ENCODE results near the gene ANP32A.

The ANP32A gene

GRCh38 chr15:68812069-68812468 is 8.6 kb downstream of the ANP32A start:
- H3K27me3 ChIP-seq (ENCODE audit: insufficient read depth, low read length), result no peaks in the 10 kb centered on the region
- H3K36me3 ChIP-seq (ENCODE audit: insufficient read depth, low read length), result no peaks in the 10 kb centered on the region
- peaks cover 98% of the 10 kb centered on the region for H3K79me2 ChIP-seq (ENCODE audit: control insufficient read depth, insufficient read depth, low read length, unreplicated experiment)
- no peak overlapping the region for H3K4me3 ChIP-seq (ENCODE audit: low read depth, low read length)
- H3K4me1 ChIP-seq (ENCODE audit: control insufficient read depth, insufficient read depth, low read length, unreplicated experiment), result peaks cover 26% of the 10 kb centered on the region
- H2AFZ ChIP-seq (ENCODE audit: low read length, unreplicated experiment), result no peak overlapping the region
- no peak overlapping the region for H3K27ac ChIP-seq (ENCODE audit: low read depth, low read length)

DNA sequence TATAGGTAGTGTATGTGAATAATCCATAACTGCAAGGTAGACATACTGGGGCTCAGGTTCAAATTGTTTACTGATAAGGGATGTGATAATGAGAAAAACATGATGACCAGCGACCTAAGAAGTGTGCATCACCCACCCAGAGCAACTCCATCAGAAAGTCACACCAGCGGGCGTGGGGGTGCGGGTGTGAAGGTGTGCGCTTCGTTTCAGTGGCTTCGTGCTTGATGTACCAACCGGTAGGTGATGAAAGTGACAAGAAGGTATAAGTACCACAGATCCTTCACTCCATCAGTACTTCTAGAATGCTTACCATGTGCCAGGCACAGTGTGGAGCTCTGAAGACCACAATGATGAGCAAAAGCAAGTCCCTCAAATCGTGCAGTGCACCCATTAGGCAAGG is 11.2 kb downstream of the ANP32A start:
- Histone ChIP-seq H3K27me3 (ENCODE audit: insufficient read depth, low read length) (no peaks in the 10 kb centered on the region), H3K79me2 (ENCODE audit: control insufficient read depth, insufficient read depth, low read length, unreplicated experiment) (peaks cover 96% of the 10 kb centered on the region), H3K4me1 (ENCODE audit: control insufficient read depth, insufficient read depth, low read length, unreplicated experiment) (peaks cover 10% of the 10 kb centered on the region), H2AFZ (ENCODE audit: low read length, unreplicated experiment) (no peak overlapping the region), H3K27ac (ENCODE audit: low read depth, low read length) (no peak overlapping the region), H3K4me3 (ENCODE audit: low read depth, low read length) (no peak overlapping the region), H3K36me3 (ENCODE audit: insufficient read depth, low read length) (no peaks in the 10 kb centered on the region)

GRCh38 chr15:68808770-68809169 is 11.9 kb downstream of the ANP32A start:
- Histone ChIP-seq H3K27ac (ENCODE audit: low read depth, low read length) (no peak overlapping the region), H3K4me1 (ENCODE audit: control insufficient read depth, insufficient read depth, low read length, unreplicated experiment) (peaks cover 10% of the 10 kb centered on the region), H3K4me3 (ENCODE audit: low read depth, low read length) (no peak overlapping the region), H2AFZ (ENCODE audit: low read length, unreplicated experiment) (no peak overlapping the region), H3K36me3 (ENCODE audit: insufficient read depth, low read length) (no peaks in the 10 kb centered on the region), H3K79me2 (ENCODE audit: control insufficient read depth, insufficient read depth, low read length, unreplicated experiment) (peaks cover 90% of the 10 kb centered on the region), H3K27me3 (ENCODE audit: insufficient read depth, low read length) (no peaks in the 10 kb centered on the region)

GRCh38 chr15:68808091-68808490 is 12.6 kb downstream of the ANP32A start:
- Histone ChIP-seq H2AFZ (ENCODE audit: low read length, unreplicated experiment) (no peak overlapping the region), H3K4me3 (ENCODE audit: low read depth, low read length) (no peak overlapping the region), H3K36me3 (ENCODE audit: insufficient read depth, low read length) (no peaks in the 10 kb centered on the region), H3K4me1 (ENCODE audit: control insufficient read depth, insufficient read depth, low read length, unreplicated experiment) (peaks cover 5% of the 10 kb centered on the region), H3K79me2 (ENCODE audit: control insufficient read depth, insufficient read depth, low read length, unreplicated experiment) (peaks cover 88% of the 10 kb centered on the region), H3K27me3 (ENCODE audit: insufficient read depth, low read length) (no peaks in the 10 kb centered on the region), H3K27ac (ENCODE audit: low read depth, low read length) (no peak overlapping the region)

GRCh38 chr15:68807249-68807648 is 13.4 kb downstream of the ANP32A start:
- Histone ChIP-seq H3K36me3 (ENCODE audit: insufficient read depth, low read length) (no peaks in the 10 kb centered on the region), H3K27me3 (ENCODE audit: insufficient read depth, low read length) (no peaks in the 10 kb centered on the region), H3K4me3 (ENCODE audit: low read depth, low read length) (no peak overlapping the region), H3K79me2 (ENCODE audit: control insufficient read depth, insufficient read depth, low read length, unreplicated experiment) (peaks cover 84% of the 10 kb centered on the region), H2AFZ (ENCODE audit: low read length, unreplicated experiment) (no peak overlapping the region), H3K4me1 (ENCODE audit: control insufficient read depth, insufficient read depth, low read length, unreplicated experiment) (no peaks in the 10 kb centered on the region), H3K27ac (ENCODE audit: low read depth, low read length) (no peak overlapping the region)

DNA sequence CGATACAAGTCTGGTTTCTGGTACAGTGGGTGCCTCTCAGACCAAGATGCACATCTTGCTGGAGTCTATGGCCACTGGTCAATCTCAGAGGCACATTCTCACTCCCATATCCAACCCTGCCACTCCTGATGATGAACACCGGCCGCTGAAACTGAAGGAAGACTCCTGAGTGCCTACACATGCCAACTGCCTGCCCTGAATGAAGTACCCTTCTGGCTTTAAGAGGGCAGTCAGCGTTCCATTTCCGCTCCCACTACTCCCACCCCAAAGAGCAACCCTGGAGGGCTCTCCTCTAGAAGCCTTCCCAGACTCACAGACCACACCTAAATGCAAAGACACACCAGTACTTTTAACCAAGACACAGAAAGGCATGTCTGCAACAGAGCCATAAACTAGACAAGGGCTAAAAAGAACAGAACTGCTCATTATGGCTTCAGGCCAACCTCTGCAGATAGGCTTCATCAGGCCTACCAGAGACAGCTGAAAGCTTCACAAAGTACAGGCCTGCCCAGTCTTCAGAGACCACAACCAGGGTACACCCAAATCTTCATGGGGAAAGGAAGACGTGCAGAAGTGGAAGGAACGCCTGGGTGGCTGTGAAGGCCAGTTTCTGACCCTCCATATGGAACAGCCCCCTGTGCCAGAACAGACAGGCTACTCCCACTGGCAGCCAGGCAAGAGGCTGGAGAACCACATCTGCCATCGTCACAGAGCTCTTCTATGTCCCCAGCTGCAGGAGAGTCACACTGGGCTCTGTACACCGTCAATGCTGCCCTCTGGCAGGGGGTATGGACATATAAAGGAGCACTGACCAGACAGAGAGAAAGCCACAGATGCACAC is 14.3 kb downstream of the ANP32A start:
- Histone ChIP-seq H3K36me3 (ENCODE audit: insufficient read depth, low read length) (no peaks in the 10 kb centered on the region), H3K27ac (ENCODE audit: low read depth, low read length) (no peak overlapping the region), H3K79me2 (ENCODE audit: control insufficient read depth, insufficient read depth, low read length, unreplicated experiment) (peaks cover 84% of the 10 kb centered on the region), H3K4me3 (ENCODE audit: low read depth, low read length) (no peak overlapping the region), H3K4me1 (ENCODE audit: control insufficient read depth, insufficient read depth, low read length, unreplicated experiment) (no peaks in the 10 kb centered on the region), H3K27me3 (ENCODE audit: insufficient read depth, low read length) (no peaks in the 10 kb centered on the region), H2AFZ (ENCODE audit: low read length, unreplicated experiment) (no peak overlapping the region)

GRCh38 chr15:68802373-68802772 is 18.3 kb downstream of the ANP32A start:
- Histone ChIP-seq H3K4me3 (ENCODE audit: low read depth, low read length) (no peak overlapping the region), H3K79me2 (ENCODE audit: control insufficient read depth, insufficient read depth, low read length, unreplicated experiment) (peaks cover 74% of the 10 kb centered on the region), H2AFZ (ENCODE audit: low read length, unreplicated experiment) (no peak overlapping the region), H3K27me3 (ENCODE audit: insufficient read depth, low read length) (no peaks in the 10 kb centered on the region), H3K4me1 (ENCODE audit: control insufficient read depth, insufficient read depth, low read length, unreplicated experiment) (no peaks in the 10 kb centered on the region), H3K36me3 (ENCODE audit: insufficient read depth, low read length) (no peaks in the 10 kb centered on the region), H3K27ac (ENCODE audit: low read depth, low read length) (no peak overlapping the region)

- Histone ChIP-seq H3K36me3 (ENCODE audit: insufficient read depth, low read length) (no peaks in the 10 kb centered on the region), H3K27ac (ENCODE audit: low read depth, low read length) (no peak overlapping the region), H3K79me2 (ENCODE audit: control insufficient read depth, insufficient read depth, low read length, unreplicated experiment) (peaks cover 73% of the 10 kb centered on the region), H3K27me3 (ENCODE audit: insufficient read depth, low read length) (no peaks in the 10 kb centered on the region), H3K4me3 (ENCODE audit: low read depth, low read length) (no peak overlapping the region), H3K4me1 (ENCODE audit: control insufficient read depth, insufficient read depth, low read length, unreplicated experiment) (no peaks in the 10 kb centered on the region), H2AFZ (ENCODE audit: low read length, unreplicated experiment) (no peak overlapping the region)
These were observed 19.0 kb downstream of the ANP32A start for GRCh38 chr15:68801572-68802148.

GRCh38 chr15:68800875-68801274 is 19.8 kb downstream of the ANP32A start:
- Histone ChIP-seq H3K4me3 (ENCODE audit: low read depth, low read length) (no peak overlapping the region), H3K79me2 (ENCODE audit: control insufficient read depth, insufficient read depth, low read length, unreplicated experiment) (peaks cover 71% of the 10 kb centered on the region), H3K27me3 (ENCODE audit: insufficient read depth, low read length) (no peaks in the 10 kb centered on the region), H3K4me1 (ENCODE audit: control insufficient read depth, insufficient read depth, low read length, unreplicated experiment) (peaks cover 3% of the 10 kb centered on the region), H3K36me3 (ENCODE audit: insufficient read depth, low read length) (no peaks in the 10 kb centered on the region), H3K27ac (ENCODE audit: low read depth, low read length) (no peak overlapping the region), H2AFZ (ENCODE audit: low read length, unreplicated experiment) (no peak overlapping the region)

DNA sequence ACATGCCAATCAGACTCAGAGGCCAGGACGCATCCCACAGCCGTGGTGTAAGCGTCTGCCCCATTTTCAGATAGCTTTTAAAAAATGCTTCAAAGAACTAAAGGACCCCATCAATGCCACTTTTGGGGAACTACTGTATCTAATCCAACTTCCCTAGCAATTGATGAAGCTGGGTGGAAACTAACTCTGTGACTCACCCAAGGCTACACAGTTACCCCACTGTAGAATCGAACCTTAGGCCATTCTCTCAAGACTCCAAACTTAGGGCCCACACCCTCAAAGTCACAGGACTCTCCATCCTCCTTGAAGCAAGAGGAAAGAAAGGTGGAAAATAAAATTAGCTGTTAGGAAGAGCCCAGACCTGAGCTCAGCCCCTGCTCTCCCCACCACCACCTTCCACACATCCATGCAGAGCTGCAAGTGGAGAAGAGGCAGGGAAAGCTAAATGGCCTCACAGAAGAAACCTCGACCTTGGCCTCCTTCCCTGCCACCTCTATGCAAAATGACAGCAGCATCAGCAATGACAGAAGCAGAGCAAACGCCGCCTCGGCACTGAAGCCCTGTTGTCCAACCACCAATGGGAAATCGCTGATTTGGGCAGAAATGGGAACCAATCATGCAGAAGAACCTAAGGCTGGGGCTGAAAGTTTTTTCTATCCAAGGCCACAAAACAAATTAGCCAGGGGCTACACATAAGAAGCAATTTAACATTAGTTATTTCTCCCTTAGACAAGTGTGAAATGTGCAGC is 22.2 kb downstream of the ANP32A start:
- Histone ChIP-seq H3K27ac (ENCODE audit: low read depth, low read length) (no peak overlapping the region), H2AFZ (ENCODE audit: low read length, unreplicated experiment) (no peak overlapping the region), H3K4me1 (ENCODE audit: control insufficient read depth, insufficient read depth, low read length, unreplicated experiment) (peaks cover 16% of the 10 kb centered on the region), H3K79me2 (ENCODE audit: control insufficient read depth, insufficient read depth, low read length, unreplicated experiment) (peaks cover 78% of the 10 kb centered on the region), H3K4me3 (ENCODE audit: low read depth, low read length) (no peak overlapping the region), H3K27me3 (ENCODE audit: insufficient read depth, low read length) (no peaks in the 10 kb centered on the region), H3K36me3 (ENCODE audit: insufficient read depth, low read length) (no peaks in the 10 kb centered on the region)

Measured in ACC112 (cell line).